Measurements from ENCODE around the gene ZCCHC4. TPM values are rescaled to one million over a fixed set of nuclear protein-coding genes. Genes with fewer than 3 reads are reported as not detected.

ZCCHC4 gene
- total RNA-seq, 3 donors from 2014 or later: 10.7 to 32.1 (median 18.7) TPM

DNA sequence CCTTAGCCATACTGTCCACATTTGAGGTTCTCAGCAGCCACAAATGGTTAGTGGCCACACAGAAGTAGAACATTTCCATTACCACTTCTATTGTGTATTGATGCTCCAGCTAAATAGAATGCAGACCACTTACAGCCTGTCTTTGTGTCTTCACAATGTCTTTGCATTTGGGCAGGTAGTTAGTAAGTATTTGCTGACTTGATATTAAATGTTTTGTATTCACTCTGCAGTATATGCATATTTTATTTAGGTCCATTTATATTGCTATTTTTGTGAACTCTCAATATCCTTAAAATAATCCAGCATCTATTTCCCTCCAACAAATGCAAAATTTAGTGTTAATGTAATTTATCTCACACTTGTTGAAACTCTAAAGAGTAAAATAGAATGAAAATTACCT is 91.1 kb downstream of the ZCCHC4 start:
- Histone ChIP-seq H3K27me3 (no peaks in the 10 kb centered on the region), H3K4me1 (no peaks in the 10 kb centered on the region), H3K36me3 (no peaks in the 10 kb centered on the region), H3K4me3 (no peak overlapping the region), H3K9me3 (no peaks in the 10 kb centered on the region), H3K27ac (no peak overlapping the region)
- no peak for DNase-seq (ENCODE audit: low spot score in 2 of 2)
- intact Hi-C loops (cut with DNase I; ENCODE audit: low total_unique reads): no loop called here
- TF ChIP-seq, protein P1, sequence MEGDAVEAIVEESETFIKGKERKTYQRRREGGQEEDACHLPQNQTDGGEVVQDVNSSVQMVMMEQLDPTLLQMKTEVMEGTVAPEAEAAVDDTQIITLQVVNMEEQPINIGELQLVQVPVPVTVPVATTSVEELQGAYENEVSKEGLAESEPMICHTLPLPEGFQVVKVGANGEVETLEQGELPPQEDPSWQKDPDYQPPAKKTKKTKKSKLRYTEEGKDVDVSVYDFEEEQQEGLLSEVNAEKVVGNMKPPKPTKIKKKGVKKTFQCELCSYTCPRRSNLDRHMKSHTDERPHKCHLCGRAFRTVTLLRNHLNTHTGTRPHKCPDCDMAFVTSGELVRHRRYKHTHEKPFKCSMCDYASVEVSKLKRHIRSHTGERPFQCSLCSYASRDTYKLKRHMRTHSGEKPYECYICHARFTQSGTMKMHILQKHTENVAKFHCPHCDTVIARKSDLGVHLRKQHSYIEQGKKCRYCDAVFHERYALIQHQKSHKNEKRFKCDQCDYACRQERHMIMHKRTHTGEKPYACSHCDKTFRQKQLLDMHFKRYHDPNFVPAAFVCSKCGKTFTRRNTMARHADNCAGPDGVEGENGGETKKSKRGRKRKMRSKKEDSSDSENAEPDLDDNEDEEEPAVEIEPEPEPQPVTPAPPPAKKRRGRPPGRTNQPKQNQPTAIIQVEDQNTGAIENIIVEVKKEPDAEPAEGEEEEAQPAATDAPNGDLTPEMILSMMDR (IDR thresholded peaks at IDR 0.05): no peak
- TF ChIP-seq POLR2AphosphoS5 (IDR thresholded peaks at IDR 0.05): no peak
- TF ChIP-seq POLR2A (IDR thresholded peaks at IDR 0.05): no peak

- Histone ChIP-seq H3K9me3 (no peaks in the 10 kb centered on the region), H3K4me1 (no peaks in the 10 kb centered on the region), H3K4me3 (no peak overlapping the region), H3K36me3 (peaks cover 2% of the 10 kb centered on the region), H3K27me3 (no peaks in the 10 kb centered on the region), H3K27ac (no peak overlapping the region)
- intact Hi-C loops (cut with DNase I; ENCODE audit: low total_unique reads): no loop called here
- DNase-seq (ENCODE audit: low spot score in 2 of 2): no peak
- TF ChIP-seq POLR2AphosphoS5 (IDR thresholded peaks at IDR 0.05) (no peak), POLR2A (IDR thresholded peaks at IDR 0.05) (no peak)
- TF ChIP-seq, protein P1 (IDR thresholded peaks at IDR 0.05): no peak
Observed at GRCh38 chr4:25405453-25405852, 92.9 kb downstream of the ZCCHC4 start.

DNA sequence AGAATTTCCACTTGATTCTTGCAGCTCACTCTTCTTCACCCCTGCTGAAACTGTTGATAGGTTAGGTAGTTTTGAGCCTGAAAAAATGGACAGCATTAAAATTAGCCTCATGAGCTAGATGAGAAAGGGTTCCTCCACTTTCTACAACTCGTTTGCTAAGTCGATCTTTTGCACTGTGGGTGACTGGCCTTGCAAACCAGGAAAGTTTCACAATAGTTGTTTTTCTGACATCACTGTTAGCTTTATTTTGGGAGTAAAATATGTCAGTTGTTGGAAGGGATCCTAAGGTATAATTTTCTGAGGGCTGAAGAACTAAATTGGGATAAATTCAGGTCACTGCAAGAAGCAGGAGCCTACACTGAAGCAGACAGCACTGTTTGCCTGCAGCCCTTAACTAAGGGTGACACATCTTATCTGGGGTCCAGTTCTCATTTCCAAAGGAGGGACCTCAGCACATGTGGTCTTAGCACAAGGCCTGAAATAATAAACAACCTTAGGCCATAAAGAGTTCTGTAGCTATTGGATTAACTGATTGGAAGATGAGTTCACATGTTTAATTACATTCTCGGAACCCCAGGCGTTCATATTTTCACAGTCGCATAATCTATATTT is 93.6 kb downstream of the ZCCHC4 start:
- no peak for TF ChIP-seq POLR2AphosphoS5 (IDR thresholded peaks at IDR 0.05)
- no peak for TF ChIP-seq POLR2A (IDR thresholded peaks at IDR 0.05)
- TF ChIP-seq, protein P1 (IDR thresholded peaks at IDR 0.05): no peak
- intact Hi-C loops (cut with DNase I; ENCODE audit: low total_unique reads): no loop called here
- no peaks in the 10 kb centered on the region for H3K4me1 ChIP-seq
- H3K4me3 ChIP-seq: no peak overlapping the region
- H3K9me3 ChIP-seq: no peaks in the 10 kb centered on the region
- no peak overlapping the region for H3K27ac ChIP-seq
- no peak for DNase-seq (ENCODE audit: low spot score in 2 of 2)
- peaks cover 6% of the 10 kb centered on the region for H3K36me3 ChIP-seq
- no peaks in the 10 kb centered on the region for H3K27me3 ChIP-seq

GRCh38 chr4:25410820-25411529 is 98.4 kb downstream of the ZCCHC4 start:
- no peaks in the 10 kb centered on the region for H3K27me3 ChIP-seq

DNA sequence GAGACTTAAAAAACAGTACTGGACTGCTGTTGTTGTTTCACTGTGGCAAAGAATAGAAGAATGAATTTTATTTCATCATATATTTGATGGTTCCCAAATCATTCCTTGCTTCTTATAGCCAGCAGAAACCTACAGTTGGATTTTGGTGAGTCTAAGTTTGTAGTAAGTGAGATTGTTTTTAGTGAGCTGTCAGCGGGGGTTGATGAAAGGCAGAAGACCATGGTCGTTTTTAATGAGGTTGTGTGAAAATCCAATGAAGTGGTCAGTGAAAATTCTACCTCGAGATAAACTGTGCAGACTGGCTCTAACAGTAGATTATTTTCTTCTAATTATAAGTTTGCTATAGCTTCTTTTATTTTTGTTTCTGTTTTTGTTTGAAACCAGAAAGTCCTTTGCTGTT is 100.7 kb downstream of the ZCCHC4 start:
- Histone ChIP-seq H3K27me3 (no peaks in the 10 kb centered on the region), H3K27ac (no peak overlapping the region), H3K4me1 (no peaks in the 10 kb centered on the region), H3K9me3 (no peaks in the 10 kb centered on the region), H3K36me3 (peaks cover 10% of the 10 kb centered on the region), H3K4me3 (no peak overlapping the region)
- DNase-seq (ENCODE audit: low spot score in 2 of 2): no peak
- TF ChIP-seq, protein P1 (IDR thresholded peaks at IDR 0.05): no peak
- TF ChIP-seq POLR2A (IDR thresholded peaks at IDR 0.05) (no peak), POLR2AphosphoS5 (IDR thresholded peaks at IDR 0.05) (no peak)
- intact Hi-C loops (cut with DNase I; ENCODE audit: low total_unique reads): no loop called here

More at GRCh38 chr4:25410820-25411529, 98.4 kb downstream of the ZCCHC4 start:
- Histone ChIP-seq H3K9me3 (no peaks in the 10 kb centered on the region), H3K4me1 (no peaks in the 10 kb centered on the region), H3K4me3 (no peak overlapping the region), H3K27ac (no peak overlapping the region), H3K36me3 (peaks cover 10% of the 10 kb centered on the region)
- no peak for TF ChIP-seq POLR2AphosphoS5 (IDR thresholded peaks at IDR 0.05)
- TF ChIP-seq, protein P1 (IDR thresholded peaks at IDR 0.05): no peak
- TF ChIP-seq POLR2A (IDR thresholded peaks at IDR 0.05): no peak
- DNase-seq (ENCODE audit: low spot score in 2 of 2): no peak
- intact Hi-C loops (cut with DNase I; ENCODE audit: low total_unique reads): no loop called here
